ENCODE data around the gene MKX. TPM values are rescaled to one million over a fixed set of nuclear protein-coding genes. Genes with fewer than 3 reads are reported as not detected.

The MKX gene
- total and polyA plus RNA-seq, 2 donors (not counting 1 experiment from before 2014, with no cell fraction given), result not detected

DNA sequence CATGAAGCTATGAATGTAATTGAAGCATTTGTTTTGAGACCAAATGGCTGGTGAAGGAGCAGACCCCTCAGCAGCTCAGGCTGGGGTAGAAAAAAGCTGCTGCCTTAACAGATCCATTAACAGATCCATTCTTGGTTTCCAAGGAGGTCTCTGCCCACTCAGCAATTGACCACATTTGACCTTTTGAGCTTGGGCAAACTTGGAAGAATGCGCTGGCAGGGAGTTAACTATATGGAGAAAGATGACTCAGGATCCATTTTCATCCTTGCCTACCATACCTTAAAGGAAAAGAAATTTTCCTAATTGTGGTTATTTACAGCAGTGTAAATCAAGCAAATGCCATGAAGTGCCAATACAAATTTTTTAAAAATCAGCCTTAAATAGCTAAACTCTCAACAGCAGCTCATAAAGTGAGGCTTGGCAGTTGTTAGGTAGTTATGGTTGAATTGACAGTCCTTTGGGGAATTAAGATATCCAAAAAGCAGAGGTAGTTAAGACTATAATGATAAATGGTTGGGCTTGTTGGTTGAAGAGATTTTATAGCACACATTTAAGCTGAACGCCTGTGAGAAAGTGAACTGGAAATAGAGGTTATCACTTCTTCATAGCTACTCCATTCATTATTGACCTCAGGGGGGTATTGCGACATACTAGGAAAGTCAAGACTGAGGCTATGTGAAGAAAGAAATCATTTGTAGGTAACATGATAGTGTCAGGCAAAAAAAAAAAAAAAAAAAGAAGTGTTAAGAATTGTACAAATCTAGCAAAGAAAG is 83.9 kb downstream of the MKX start:
- H3K27me3 ChIP-seq (replicated peaks in 1 of 4; ENCODE audit: control extremely low read depth in 1 of 4, control insufficient read depth in 3 of 4, insufficient read depth in 4 of 4, low read length in 3 of 4), result peaks cover 0 to 4% (median 0%) of the 10 kb centered on the region in 4 experiments
- ATAC-seq (ENCODE audit: low read depth) (no peak), DNase-seq (no peak)
- no peak for TF ChIP-seq EZH2 (IDR thresholded peaks at IDR 0.05; ENCODE audit: borderline replicate concordance, insufficient read depth, low read depth, low read length, poor library complexity, severe bottlenecking)
- TF ChIP-seq, protein P1, sequence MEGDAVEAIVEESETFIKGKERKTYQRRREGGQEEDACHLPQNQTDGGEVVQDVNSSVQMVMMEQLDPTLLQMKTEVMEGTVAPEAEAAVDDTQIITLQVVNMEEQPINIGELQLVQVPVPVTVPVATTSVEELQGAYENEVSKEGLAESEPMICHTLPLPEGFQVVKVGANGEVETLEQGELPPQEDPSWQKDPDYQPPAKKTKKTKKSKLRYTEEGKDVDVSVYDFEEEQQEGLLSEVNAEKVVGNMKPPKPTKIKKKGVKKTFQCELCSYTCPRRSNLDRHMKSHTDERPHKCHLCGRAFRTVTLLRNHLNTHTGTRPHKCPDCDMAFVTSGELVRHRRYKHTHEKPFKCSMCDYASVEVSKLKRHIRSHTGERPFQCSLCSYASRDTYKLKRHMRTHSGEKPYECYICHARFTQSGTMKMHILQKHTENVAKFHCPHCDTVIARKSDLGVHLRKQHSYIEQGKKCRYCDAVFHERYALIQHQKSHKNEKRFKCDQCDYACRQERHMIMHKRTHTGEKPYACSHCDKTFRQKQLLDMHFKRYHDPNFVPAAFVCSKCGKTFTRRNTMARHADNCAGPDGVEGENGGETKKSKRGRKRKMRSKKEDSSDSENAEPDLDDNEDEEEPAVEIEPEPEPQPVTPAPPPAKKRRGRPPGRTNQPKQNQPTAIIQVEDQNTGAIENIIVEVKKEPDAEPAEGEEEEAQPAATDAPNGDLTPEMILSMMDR (IDR thresholded peaks at IDR 0.05), result no peak
- no peaks in the 10 kb centered on the region for H3K79me2 ChIP-seq (ENCODE audit: control insufficient read depth, insufficient read depth, low read length)
- ChIA-PET POLR2A (no interaction called here), CTCF (no interaction called here)
- Mint-ChIP-seq H3K4me1 (no peaks in the 10 kb centered on the region), H3K27me3 (peaks cover 28% of the 10 kb centered on the region), H3K9me3 (ENCODE audit: insufficient read depth) (no peaks in the 10 kb centered on the region), H3K27ac (no peak overlapping the region), H3K4me3 (no peak overlapping the region)
- H3K9ac ChIP-seq (ENCODE audit: low read length), result no peak overlapping the region
- no peak overlapping the region for H3K27ac ChIP-seq (ENCODE audit: low read length in 2 of 2)
- no peaks in the 10 kb centered on the region for H4K20me1 ChIP-seq (ENCODE audit: control insufficient read depth, insufficient read depth, low read length, poor library complexity, severe bottlenecking)
- no CpG with 5 or more reads among the region's 3 CpGs for WGBS (ENCODE audit: insufficient coverage)
- no peaks in the 10 kb centered on the region for H3K9me3 ChIP-seq (ENCODE audit: control extremely low read depth in 1 of 3, control insufficient read depth in 2 of 3, insufficient read depth in 1 of 3, low read length in 2 of 3)
- no peak overlapping the region for H3K4me2 ChIP-seq (replicated peaks; ENCODE audit: low read depth, low read length, poor library complexity, severe bottlenecking)
- intact Hi-C loops (cut with micrococcal nuclease), result no loop called here
- H3K4me3 ChIP-seq (ENCODE audit: control extremely low read depth in 1 of 5, extremely low read depth in 1 of 5, insufficient read depth in 1 of 5, low read depth in 2 of 5, low read length in 4 of 5), result no peak overlapping the region
- H3K36me3 ChIP-seq (replicated peaks in 1 of 2; ENCODE audit: control extremely low read depth in 1 of 2, control insufficient read depth in 1 of 2, extremely low read depth in 1 of 2, insufficient read depth in 2 of 2, low read length in 1 of 2), result no peaks in the 10 kb centered on the region
- H2AFZ ChIP-seq (ENCODE audit: insufficient read depth, low read depth, low read length, poor library complexity, severe bottlenecking), result no peak overlapping the region
- no peaks in the 10 kb centered on the region for H3K4me1 ChIP-seq (ENCODE audit: control insufficient read depth in 2 of 2, insufficient read depth in 2 of 2, low read length in 2 of 2)

DNA sequence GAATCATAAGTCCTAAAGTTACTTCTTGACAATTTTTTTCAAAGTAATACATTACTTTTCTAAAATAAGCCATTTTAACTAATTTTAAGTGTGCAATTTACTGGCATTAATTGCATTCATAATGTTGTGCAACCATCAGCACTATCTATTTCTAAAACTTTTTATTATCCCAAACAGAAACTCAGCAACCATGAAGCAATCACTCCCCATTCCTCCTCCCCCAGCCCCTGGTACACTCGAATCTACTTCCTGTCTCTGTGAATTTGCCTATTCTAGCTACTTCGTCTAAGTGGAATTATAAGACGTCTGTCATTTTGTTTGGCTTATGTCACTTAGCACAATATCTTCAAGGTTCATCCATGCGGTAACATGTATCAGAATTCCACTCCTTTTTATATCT is 84.9 kb downstream of the MKX start:
- Histone ChIP-seq H3K27me3 (replicated peaks in 1 of 4; ENCODE audit: control extremely low read depth in 1 of 4, control insufficient read depth in 3 of 4, insufficient read depth in 4 of 4, low read length in 3 of 4) (peaks cover 0 to 4% (median 0%) of the 10 kb centered on the region in 4 experiments), H3K4me1 (ENCODE audit: control insufficient read depth in 2 of 2, insufficient read depth in 2 of 2, low read length in 2 of 2) (no peaks in the 10 kb centered on the region), H3K79me2 (ENCODE audit: control insufficient read depth, insufficient read depth, low read length) (no peaks in the 10 kb centered on the region), H3K9ac (ENCODE audit: low read length) (no peak overlapping the region), H2AFZ (ENCODE audit: insufficient read depth, low read depth, low read length, poor library complexity, severe bottlenecking) (no peak overlapping the region), H4K20me1 (ENCODE audit: control insufficient read depth, insufficient read depth, low read length, poor library complexity, severe bottlenecking) (no peaks in the 10 kb centered on the region), H3K9me3 (ENCODE audit: control extremely low read depth in 1 of 3, control insufficient read depth in 2 of 3, insufficient read depth in 1 of 3, low read length in 2 of 3) (no peaks in the 10 kb centered on the region), H3K36me3 (replicated peaks in 1 of 2; ENCODE audit: control extremely low read depth in 1 of 2, control insufficient read depth in 1 of 2, extremely low read depth in 1 of 2, insufficient read depth in 2 of 2, low read length in 1 of 2) (no peaks in the 10 kb centered on the region), H3K4me3 (ENCODE audit: control extremely low read depth in 1 of 5, extremely low read depth in 1 of 5, insufficient read depth in 1 of 5, low read depth in 2 of 5, low read length in 4 of 5) (no peak overlapping the region), H3K27ac (ENCODE audit: low read length in 2 of 2) (no peak overlapping the region), H3K4me2 (replicated peaks; ENCODE audit: low read depth, low read length, poor library complexity, severe bottlenecking) (no peak overlapping the region)
- no peak overlapping the region for H3K27ac Mint-ChIP-seq
- no peak overlapping the region for H3K4me3 Mint-ChIP-seq
- DNase-seq, result no peak
- no peaks in the 10 kb centered on the region for H3K9me3 Mint-ChIP-seq (ENCODE audit: insufficient read depth)
- TF ChIP-seq EZH2 (IDR thresholded peaks at IDR 0.05; ENCODE audit: borderline replicate concordance, insufficient read depth, low read depth, low read length, poor library complexity, severe bottlenecking), result no peak
- TF ChIP-seq, protein P1 (IDR thresholded peaks at IDR 0.05), result no peak
- WGBS (ENCODE audit: insufficient coverage), result no CpG with 5 or more reads among the region's 4 CpGs
- no peak for ATAC-seq (ENCODE audit: low read depth)
- intact Hi-C loops (cut with micrococcal nuclease), result no loop called here
- ChIA-PET POLR2A (no interaction called here), CTCF (interaction anchor here (1.8 kb wide), 1 partner anchor 215 kb away, joined by 5 read pairs; no protein-coding TSS in a partner anchor)
- H3K27me3 Mint-ChIP-seq, result peaks cover 25% of the 10 kb centered on the region
- H3K4me1 Mint-ChIP-seq, result no peaks in the 10 kb centered on the region

All from B cell (primary cell).